ACHN (cell line): ENCODE results near the gene KCNMB2.
"Not testable (repeated sequence)": the region's sequence is repeated elsewhere in the genome, so short reads cannot be mapped to it uniquely, and the experiment has no call there.

Experiments
- DNase-seq: peaks from one replicate; pipeline ENCODE4 v3.0.0-alpha.2; 2015
- in situ Hi-C: cut with HindIII; loops from 2 replicates; pipeline ENCODE4 v1.10.0; 2017; ENCODE audit warnings: low sequenced_read_pairs, low pct_ligation_motif_present, low pct_unique_long_range_greater_than_20kb

KCNMB2 gene

GRCh38 chr3:178714925-178715832 lies 178.9 kb downstream of the KCNMB2 start:
- no peak for DNase-seq

GRCh38 chr3:178718995-178719635 lies 182.9 kb downstream of the KCNMB2 start:
- in situ Hi-C loops = no loop called here

More at GRCh38 chr3:178714925-178715832, 178.9 kb downstream of the KCNMB2 start:
- in situ Hi-C loops = no loop called here

GRCh38 chr3:178732824-178733223 lies 196.6 kb downstream of the KCNMB2 start:
- DNase-seq = no peak
- in situ Hi-C loops = no loop called here

More at GRCh38 chr3:178718995-178719635, 182.9 kb downstream of the KCNMB2 start:
- DNase-seq = no peak

- in situ Hi-C loops = no loop called here
- DNase-seq = no peak
Measured at GRCh38 chr3:178735032-178735674, 198.9 kb downstream of the KCNMB2 start.

GRCh38 chr3:178736300-178736699 lies 200.1 kb downstream of the KCNMB2 start:
- no peak for DNase-seq
- in situ Hi-C loops = no loop called here

- in situ Hi-C loops = no loop called here
- DNase-seq = no peak
Measured at GRCh38 chr3:178739720-178740119, 203.5 kb downstream of the KCNMB2 start.

- in situ Hi-C loops = no loop called here
- DNase-seq = no peak
Measured at GRCh38 chr3:178741020-178741419, 204.8 kb downstream of the KCNMB2 start.

GRCh38 chr3:178743297-178743696 lies 207.1 kb downstream of the KCNMB2 start:
- in situ Hi-C loops = no loop called here
- DNase-seq = no peak

GRCh38 chr3:178745861-178746655 lies 209.8 kb downstream of the KCNMB2 start:
- in situ Hi-C loops, DNase-seq: not testable (repeated sequence)

- in situ Hi-C loops = no loop called here
Measured at GRCh38 chr3:178748874-178749273, 212.6 kb downstream of the KCNMB2 start.

GRCh38 chr3:178749471-178749870 lies 213.2 kb downstream of the KCNMB2 start:
- in situ Hi-C loops = no loop called here
- no peak for DNase-seq

More at GRCh38 chr3:178748874-178749273, 212.6 kb downstream of the KCNMB2 start:
- DNase-seq = no peak

- no peak for DNase-seq
- in situ Hi-C loops = no loop called here
Measured at GRCh38 chr3:178750639-178751300, 214.5 kb downstream of the KCNMB2 start.

- no peak for DNase-seq
- in situ Hi-C loops = no loop called here
Measured at GRCh38 chr3:178752843-178753242, 216.6 kb downstream of the KCNMB2 start.

GRCh38 chr3:178754852-178755510 lies 218.7 kb downstream of the KCNMB2 start:
- in situ Hi-C loops = no loop called here
- no peak for DNase-seq

GRCh38 chr3:178761024-178761423 lies 224.8 kb downstream of the KCNMB2 start:
- DNase-seq = no peak
- in situ Hi-C loops = no loop called here

- DNase-seq = no peak
- in situ Hi-C loops = no loop called here
Measured at GRCh38 chr3:178761461-178761860, 225.2 kb downstream of the KCNMB2 start.

- no peak for DNase-seq
- in situ Hi-C loops = no loop called here
Measured at GRCh38 chr3:178762385-178762784, 226.1 kb downstream of the KCNMB2 start.
